Stomach (tissue), 9 donors: ENCODE measurements around the gene CTBS. TPM values are rescaled to one million over a fixed set of nuclear protein-coding genes. Genes with fewer than 3 reads are reported as not detected.

Experiments
- DNase-seq, 2 donors: peaks; one replicate each; pipeline versions ENCODE4 v3.0.0 to v3.0.0-alpha.2; 2013 to 2019
- H3K27ac ChIP-seq, 5 donors: fragments of 200-600 bp in 4 of 5; sonication (generic) in 4 of 5; one replicate each; pipeline ENCODE4 v1.5.1; 2013 to 2019; ENCODE audit warnings: mild to moderate bottlenecking in 1 of 5, moderate library complexity in 1 of 5
- H3K27me3 ChIP-seq, 3 donors: fragments of 200-600 bp; sonication (generic); one replicate each; pipeline ENCODE4 v1.5.1; 2017 to 2019; ENCODE audit warnings: mixed run types in 1 of 3
- H3K36me3 ChIP-seq, 4 donors: fragments of 200-600 bp; sonication (generic); 1 replicate in 3 of 4; 2 replicates in 1 of 4; pipeline ENCODE4 v1.5.1; 2016 to 2019
- H3K4me1 ChIP-seq, 4 donors: fragments of 200-600 bp; sonication (generic); one replicate each; pipeline ENCODE4 v1.5.1; 2016 to 2019
- H3K4me3 ChIP-seq, 4 donors: fragments of 200-600 bp; sonication (generic) in 3 of 4; one replicate each; pipeline ENCODE4 v1.5.1; 2016 to 2019; ENCODE audit warnings: mild to moderate bottlenecking in 1 of 4
- H3K9me3 ChIP-seq, 4 donors: fragments of 200-600 bp; sonication (generic); one replicate each; pipeline ENCODE4 v1.5.1; 2016 to 2019
- CTCF ChIP-seq, 7 experiments: fragments of 450-650 bp in 4 of 7; fragments of 200-600 bp in 3 of 7; sonication (generic) in 3 of 7; IDR thresholded peaks; one replicate each; pipeline ENCODE4 v1.5.1; 2016 to 2019; ENCODE audit warnings: antibody characterized with exemption in 7 of 7, control low read depth in 2 of 7, mild to moderate bottlenecking in 1 of 7
- EP300 ChIP-seq: sonication (generic); formaldehyde crosslinking; IDR thresholded peaks from one replicate; pipeline ENCODE4 v1.6.1; 2017; ENCODE audit warnings: antibody characterized with exemption
- POLR2A ChIP-seq, 4 donors: fragments of 450-650 bp; IDR thresholded peaks; one replicate each; pipeline ENCODE4 v1.6.1; 2016; ENCODE audit warnings: antibody characterized with exemption in 4 of 4, control low read depth in 2 of 4, mild to moderate bottlenecking in 1 of 4, moderate library complexity in 1 of 4
- POLR2AphosphoS5 ChIP-seq, 3 donors: sonication (generic); formaldehyde crosslinking; IDR thresholded peaks; one replicate each; pipeline ENCODE4 v1.6.1; 2016; ENCODE audit warnings: antibody characterized with exemption in 3 of 3
- WGBS, 5 donors: extraction: QIAGEN DNeasy Blood & Tissue Kit in 3 of 5; methylation state at CpG; one replicate each; pipeline versions ENCODE4 v1.1.5 to v1.1.7; 2013 to 2018; 5-methylcytosine and 5-hydroxymethylcytosine counted together
- intact Hi-C: fragments of 100-400 bp; cut with DNase I; formaldehyde crosslinking; loops from one replicate; pipeline ENCODE4 v1.15.1; 2023; ENCODE audit warnings: low total_unique reads
- polyA plus RNA-seq, 3 donors: library from polyadenylated mRNA; stranded (reverse); fragments of 200-250 nt; gene quantifications; one replicate each; pipeline ENCODE4 v1.2.3, GENCODE V29; 2013
- total RNA-seq, 5 donors: library from RNA; depleted of rRNA; stranded (reverse); fragments of >200 nt; gene quantifications; one replicate each; pipeline versions ENCODE4 v1.1.0 to v1.2.3, GENCODE V29; 2014 to 2016
- donor health status: healthy with polysubstance abuse.
- donor health status: Bipolar disorder and iron deficiency.
- donor health status: healthy.

CTBS gene
- total and polyA plus RNA-seq, 8 donors, result 4.0 to 19.5 (median 7.8) TPM

- Histone ChIP-seq H3K4me3 (no peak overlapping the region), H3K27me3 (no peaks in the 10 kb centered on the region), H3K36me3 (no peaks in the 10 kb centered on the region), H3K9me3 (peaks cover 0 to 19% (median 8%) of the 10 kb centered on the region in 4 donors), H3K4me1 (peaks cover 0 to 12% (median 3%) of the 10 kb centered on the region in 4 donors), H3K27ac (no peak overlapping the region)
- TF ChIP-seq CTCF (IDR thresholded peaks at IDR 0.05) (no peak), EP300 (no peak), POLR2A (IDR thresholded peaks at IDR 0.05) (no peak)
- intact Hi-C loops, result no loop called here
- no peak for DNase-seq
- WGBS, 5 donors, result 0 to 54% (median 27%) methylated on average over 1 of the region's 1 CpG
Observed at GRCh38 chr1:84611091-84611490, 36.9 kb upstream of the CTBS start.

GRCh38 chr1:84606977-84607376, 32.7 kb upstream of the CTBS start:
- no peaks in the 10 kb centered on the region for H3K27me3 ChIP-seq
- H3K4me1 ChIP-seq, result peaks cover 0 to 6% (median 0%) of the 10 kb centered on the region in 4 donors
- H3K9me3 ChIP-seq, result peaks cover 11 to 22% (median 17%) of the 10 kb centered on the region in 4 donors
- 81 to 89% (median 87%) methylated on average over 5 of the region's 5 CpGs for WGBS, 5 donors
- no peak for DNase-seq
- no peaks in the 10 kb centered on the region for H3K36me3 ChIP-seq
- H3K27ac ChIP-seq, result no peak overlapping the region
- TF ChIP-seq EP300 (no peak), CTCF (IDR thresholded peaks at IDR 0.05) (no peak), POLR2AphosphoS5 (IDR thresholded peaks at IDR 0.05) (no peak), POLR2A (IDR thresholded peaks at IDR 0.05) (no peak)
- H3K4me3 ChIP-seq, result no peak overlapping the region
- intact Hi-C loops, result no loop called here

GRCh38 chr1:84605157-84605556, 30.9 kb upstream of the CTBS start:
- intact Hi-C loops, result no loop called here

GRCh38 chr1:84603941-84604830, 29.9 kb upstream of the CTBS start:
- Histone ChIP-seq H3K27me3 (no peaks in the 10 kb centered on the region), H3K9me3 (peaks cover 11 to 22% (median 17%) of the 10 kb centered on the region in 4 donors), H3K4me3 (peak overlapping the region in 2 of 4 donors; percentile 17), H3K4me1 (peaks cover 0 to 7% (median 0%) of the 10 kb centered on the region in 4 donors), H3K36me3 (no peaks in the 10 kb centered on the region), H3K27ac (peak overlapping the region in 2 of 5 donors; percentile 41 to 55)
- TF ChIP-seq POLR2AphosphoS5 (IDR thresholded peaks at IDR 0.05) (no peak), CTCF (IDR thresholded peaks at IDR 0.05) (peak in 3 of 7 experiments; percentile 11 to 27 (median 23))
- intact Hi-C loops, result no loop called here
- no peak for DNase-seq
- WGBS, 5 donors, result 61 to 74% (median 72%) methylated on average over 15 of the region's 15 CpGs

More at GRCh38 chr1:84605157-84605556, 30.9 kb upstream of the CTBS start:
- H3K36me3 ChIP-seq, result no peaks in the 10 kb centered on the region
- no peaks in the 10 kb centered on the region for H3K4me1 ChIP-seq
- no peak overlapping the region for H3K4me3 ChIP-seq
- H3K9me3 ChIP-seq, result peaks cover 11 to 22% (median 17%) of the 10 kb centered on the region in 4 donors
- TF ChIP-seq CTCF (IDR thresholded peaks at IDR 0.05) (no peak), POLR2A (IDR thresholded peaks at IDR 0.05) (no peak), EP300 (no peak), POLR2AphosphoS5 (IDR thresholded peaks at IDR 0.05) (no peak)
- no peak for DNase-seq
- no peak overlapping the region for H3K27ac ChIP-seq
- WGBS, 5 donors, result 75 to 96% (median 95%) methylated on average over 1 of the region's 1 CpG
- no peaks in the 10 kb centered on the region for H3K27me3 ChIP-seq
